HG02642 (cell line): Measurements from ENCODE around the gene PARP15.

Experiments
- ATAC-seq: cut with Tn5 transposase; IDR thresholded peaks from one replicate; pipeline ENCODE4 v1.9.1; 2021; ENCODE audit warnings: mild to moderate bottlenecking; ENCODE audit not compliant: unreplicated experiment, poor library complexity

The PARP15 gene

DNA sequence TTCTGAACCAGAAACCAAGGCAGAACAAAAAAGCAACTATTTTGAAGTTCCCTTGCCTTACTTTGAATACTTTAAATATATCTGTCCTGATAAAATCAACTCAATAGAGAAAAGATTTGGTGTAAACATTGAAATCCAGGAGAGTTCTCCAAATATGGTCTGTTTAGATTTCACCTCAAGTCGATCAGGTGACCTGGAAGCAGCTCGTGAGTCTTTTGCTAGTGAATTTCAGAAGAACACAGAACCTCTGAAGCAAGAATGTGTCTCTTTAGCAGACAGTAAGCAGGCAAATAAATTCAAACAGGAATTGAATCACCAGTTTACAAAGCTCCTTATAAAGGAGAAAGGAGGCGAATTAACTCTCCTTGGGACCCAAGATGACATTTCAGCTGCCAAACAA, 8.7 kb upstream of the PARP15 start:
- no peak for ATAC-seq

DNA sequence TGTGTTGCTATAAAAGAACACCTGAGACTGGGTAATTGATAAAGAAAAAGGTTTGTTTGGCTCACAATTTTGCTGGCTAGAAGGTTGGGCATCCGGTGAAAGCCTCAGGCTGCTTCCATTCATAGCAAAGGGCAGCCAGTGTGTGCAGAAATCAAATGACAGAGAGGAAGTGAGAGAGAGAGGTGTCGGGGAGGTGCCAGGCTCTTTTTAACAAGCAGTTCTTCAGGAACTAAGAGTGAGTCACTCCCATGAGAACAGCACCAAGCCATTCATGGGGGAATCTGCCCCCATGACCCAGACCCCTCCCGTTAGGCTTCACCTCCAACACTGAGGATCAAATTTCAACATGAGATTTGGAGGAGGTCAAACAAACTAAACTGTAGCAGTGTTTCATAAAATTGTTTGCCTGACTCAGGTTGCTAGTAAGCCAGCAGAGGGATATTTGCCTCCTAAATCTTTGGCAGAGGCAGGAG, 4.5 kb upstream of the PARP15 start:
- no peak for ATAC-seq

DNA sequence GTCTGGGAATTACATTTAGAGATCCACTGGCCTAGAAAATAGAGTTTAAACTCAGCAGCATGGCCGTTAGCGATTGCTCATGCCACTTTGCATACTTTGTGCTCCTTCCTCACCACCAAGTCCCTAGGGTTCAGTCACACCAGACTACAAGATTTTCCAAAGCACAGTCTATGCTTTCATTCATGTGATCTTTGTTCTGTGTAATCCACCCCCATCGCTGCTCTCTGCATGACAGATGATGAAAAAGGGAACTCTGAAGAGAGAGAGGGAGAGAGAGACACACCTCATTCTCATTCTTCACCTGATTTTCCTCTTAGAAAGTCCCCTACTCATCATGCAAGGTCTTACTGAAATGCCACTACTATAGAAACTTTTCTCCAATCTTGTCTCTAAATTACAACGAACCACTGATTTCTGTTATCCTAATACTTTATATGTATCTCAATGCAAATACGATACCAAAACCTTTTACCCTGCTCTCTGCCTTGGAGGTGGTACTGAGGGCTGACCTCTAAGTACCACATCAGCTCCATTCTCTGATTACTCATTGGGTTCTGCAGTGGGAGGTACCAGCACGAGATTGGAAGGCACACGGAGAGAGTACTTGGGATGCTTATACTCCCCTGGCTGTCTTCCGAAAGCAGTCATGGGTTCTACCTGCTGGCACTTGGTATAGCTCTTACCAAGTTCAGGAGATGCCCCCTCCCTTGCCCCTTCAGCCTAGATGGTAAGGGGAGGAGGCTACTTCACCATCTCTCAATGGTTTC, 1.1 kb upstream of the PARP15 start:
- peak; percentile 90 for ATAC-seq

DNA sequence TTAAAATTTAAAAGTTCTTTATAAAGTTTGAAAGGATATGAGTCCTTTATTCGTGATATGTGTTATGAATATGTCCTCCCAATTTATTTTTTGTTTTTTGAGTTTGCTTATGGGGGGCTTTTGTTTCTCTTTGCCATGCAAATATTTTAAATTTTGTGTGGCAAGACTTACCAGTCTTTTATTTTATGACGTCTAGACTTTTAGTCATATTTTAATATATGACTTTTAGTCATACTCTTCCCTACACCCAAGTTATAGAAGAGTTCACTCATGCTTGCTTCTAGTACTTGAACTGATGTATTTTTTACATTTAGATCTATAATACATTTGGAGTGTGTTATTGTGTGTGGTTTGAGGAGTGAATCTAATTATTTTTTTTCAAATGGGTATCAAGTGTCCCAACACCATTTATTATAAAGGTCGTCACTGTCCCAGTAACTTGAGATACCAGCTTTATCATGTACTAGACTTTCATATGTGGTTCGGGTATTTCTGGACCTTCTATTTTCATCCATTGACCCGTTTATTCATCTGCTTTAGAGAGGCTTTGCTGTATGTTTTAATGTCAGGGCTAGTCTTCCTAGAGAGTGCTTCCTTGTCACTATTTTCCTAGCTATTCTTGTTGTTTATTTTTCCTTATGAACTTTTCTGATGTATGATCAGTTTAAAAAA, 755 bp downstream of the PARP15 start:
- ATAC-seq = no peak

DNA sequence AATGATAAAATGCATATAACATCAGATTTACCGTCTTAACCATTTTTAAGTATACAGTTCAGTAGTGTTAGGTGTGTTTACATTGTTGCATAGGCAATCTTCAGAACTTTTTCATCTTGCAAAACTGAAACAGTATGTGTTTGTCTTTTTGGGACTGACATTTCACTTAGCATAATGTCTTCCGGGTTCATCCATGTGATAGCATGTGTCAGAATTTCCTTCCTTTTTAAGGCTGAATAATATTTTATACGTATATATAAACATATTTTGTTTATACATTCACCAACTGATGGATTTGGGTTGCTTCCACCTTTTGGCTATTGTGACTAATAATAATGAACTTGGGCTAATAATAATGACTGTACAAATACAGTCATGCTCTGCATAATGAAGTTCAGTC, 3.0 kb downstream of the PARP15 start:
- ATAC-seq = no peak

DNA sequence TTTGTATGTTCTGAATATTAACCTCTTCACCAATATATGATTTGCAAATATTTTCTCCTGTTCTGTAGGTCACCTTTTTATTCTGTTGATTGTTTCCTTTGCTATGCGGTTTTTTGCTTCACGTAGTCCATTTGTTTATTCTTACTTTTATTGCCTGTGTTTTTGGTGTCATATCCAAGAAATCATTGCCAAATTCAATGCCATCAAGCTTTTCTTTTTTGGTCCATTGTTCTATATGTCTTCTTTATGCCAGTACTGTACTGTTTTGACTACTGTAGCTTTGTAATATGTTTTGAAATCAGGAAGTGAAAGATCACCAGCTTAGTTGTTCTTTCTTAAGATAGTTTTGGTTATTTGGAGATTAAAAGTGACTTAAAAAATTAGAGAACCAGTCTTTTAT, 4.2 kb downstream of the PARP15 start:
- no peak for ATAC-seq

DNA sequence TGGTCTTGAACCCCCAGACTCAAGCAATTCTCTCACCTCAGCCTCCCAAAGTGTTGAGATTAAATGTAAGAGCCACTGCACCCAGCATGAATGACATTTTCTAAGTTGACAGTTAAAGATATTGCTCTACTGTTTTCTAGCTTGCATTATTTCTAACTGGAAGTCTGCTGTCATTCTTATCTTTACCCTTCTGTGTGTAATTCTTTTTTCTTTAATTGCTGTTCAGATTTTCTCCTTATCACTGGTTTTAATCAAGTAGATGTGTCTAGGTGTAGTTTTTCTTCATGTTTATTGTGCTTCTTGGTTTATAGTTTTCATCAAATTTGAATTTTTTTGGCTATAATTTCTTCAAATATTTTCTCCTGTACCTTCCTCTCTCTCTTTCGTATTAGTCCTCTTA, 4.9 kb downstream of the PARP15 start:
- no peak for ATAC-seq

DNA sequence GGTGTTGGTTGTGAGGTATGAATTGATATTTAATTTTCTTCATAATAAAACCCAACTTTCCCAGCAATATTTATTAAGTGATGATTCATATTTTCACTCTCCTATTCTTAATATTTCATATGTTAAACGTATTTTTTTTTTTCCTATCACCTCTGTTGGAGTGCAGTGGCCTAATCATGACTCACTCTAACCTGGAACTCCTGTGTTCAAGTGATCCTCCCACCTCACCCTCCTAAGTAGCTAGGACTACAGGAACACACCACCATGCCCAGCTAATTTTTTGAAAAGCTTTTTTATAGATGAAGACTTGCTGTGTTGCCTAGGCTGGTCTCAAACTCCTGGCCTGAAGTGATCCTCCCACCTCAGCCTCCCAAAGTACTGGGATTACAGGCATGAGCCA, 8.6 kb downstream of the PARP15 start:
- ATAC-seq = no peak

DNA sequence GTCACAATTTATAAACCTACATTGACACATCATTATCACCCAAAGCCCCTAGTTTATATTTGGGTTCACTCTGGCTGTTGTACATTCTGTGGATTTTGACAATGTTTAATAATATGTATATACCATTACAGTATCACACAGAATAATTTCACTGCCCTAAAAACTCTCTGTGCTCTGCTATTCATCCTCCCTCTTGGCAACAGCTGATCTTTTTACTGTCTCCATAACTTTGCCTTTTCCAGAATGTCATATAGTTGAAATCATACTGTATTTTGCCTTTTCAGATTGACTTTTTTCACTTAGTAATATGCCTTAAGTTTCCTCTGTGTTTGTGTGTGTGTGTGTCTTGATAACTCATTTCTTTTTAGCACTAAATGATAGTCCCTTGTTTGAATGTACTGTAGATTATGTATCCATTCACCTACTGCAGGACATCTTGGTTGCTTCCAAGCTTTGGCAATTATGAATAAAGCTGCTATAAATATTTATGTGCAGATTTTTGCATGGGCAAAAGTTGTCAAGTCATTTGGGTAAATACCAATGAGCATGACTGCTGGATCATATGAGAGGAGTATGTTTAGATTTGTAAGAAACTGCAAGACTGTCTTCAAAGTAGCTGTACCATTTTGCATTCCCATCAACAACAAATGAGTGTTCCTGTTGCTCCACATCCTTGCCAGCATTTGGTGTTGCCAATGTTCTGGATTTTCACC, 9.5 kb downstream of the PARP15 start:
- no peak for ATAC-seq

DNA sequence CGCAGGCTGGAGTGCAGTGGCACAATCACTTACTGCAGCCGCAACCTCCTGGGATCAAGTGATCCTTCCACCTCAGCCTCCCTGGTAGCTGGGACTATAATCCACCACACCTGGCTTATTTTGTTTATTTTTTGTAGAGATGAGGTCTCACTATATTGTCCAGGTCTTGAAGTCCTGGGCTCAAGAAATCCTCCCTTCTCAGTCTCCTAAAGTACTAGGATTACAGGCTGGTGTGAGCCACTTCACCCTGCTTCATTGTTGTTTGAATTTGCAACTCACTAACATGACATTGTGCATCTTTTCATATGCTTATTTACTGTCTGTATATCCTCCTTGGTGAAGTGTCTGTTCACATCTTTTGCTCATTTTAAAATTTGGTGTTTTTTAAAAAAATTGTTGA, 10.1 kb downstream of the PARP15 start:
- ATAC-seq = no peak

DNA sequence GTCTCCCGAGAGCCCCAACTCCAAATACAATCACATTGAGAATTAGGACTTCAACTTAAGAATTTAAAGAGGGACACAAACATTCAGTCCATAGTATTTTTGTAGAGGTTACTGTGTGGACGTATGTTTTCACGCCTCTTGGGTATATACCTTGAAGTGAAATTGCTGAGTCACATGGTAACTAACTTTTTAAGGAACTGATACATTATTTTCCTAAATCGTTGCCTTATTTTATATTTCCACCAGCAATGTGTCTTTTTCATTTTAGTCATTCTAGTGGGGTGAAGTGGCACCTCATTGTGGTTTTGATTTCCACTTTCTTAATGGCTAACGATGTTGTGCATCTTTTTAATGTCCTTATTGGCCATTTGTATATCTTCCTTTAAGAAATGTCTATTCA, 11.8 kb downstream of the PARP15 start:
- ATAC-seq = no peak

DNA sequence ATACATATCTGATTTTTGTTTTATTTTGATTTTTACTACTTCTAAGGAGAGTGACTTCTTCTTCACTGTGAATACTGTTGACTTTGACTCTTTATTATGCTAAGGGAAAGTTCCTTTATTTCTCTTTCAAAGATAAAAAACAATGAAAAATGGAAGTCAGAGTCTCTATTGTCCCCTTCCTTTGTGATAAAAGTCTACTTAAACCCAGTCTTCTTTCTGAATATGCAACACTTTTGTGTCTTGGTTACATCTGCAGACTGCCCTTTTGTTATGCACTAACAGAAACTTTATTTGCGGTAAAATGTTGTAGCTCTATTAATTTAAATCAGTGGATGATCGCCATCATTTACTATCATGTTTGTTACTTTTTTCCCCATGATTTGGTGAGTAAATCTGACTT, 13.2 kb downstream of the PARP15 start:
- ATAC-seq = no peak

DNA sequence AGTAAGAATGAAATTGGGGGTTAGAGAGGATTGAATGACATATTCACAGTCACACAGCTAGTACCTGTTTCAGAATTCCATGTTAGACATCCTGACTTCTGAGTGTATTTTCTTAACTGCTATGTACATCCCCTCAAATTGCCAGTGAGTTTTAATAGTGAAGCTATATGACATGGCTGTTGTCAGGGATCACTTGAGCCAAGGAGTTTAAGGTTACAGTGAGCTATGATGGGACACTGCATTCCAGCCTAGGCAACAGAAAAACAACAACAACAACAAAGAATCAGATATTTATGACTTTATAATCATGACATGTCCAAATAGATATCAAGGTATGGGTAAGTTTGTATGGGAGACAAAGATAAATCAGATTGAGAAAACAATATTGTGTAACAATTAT, 16.6 kb downstream of the PARP15 start:
- no peak for ATAC-seq

DNA sequence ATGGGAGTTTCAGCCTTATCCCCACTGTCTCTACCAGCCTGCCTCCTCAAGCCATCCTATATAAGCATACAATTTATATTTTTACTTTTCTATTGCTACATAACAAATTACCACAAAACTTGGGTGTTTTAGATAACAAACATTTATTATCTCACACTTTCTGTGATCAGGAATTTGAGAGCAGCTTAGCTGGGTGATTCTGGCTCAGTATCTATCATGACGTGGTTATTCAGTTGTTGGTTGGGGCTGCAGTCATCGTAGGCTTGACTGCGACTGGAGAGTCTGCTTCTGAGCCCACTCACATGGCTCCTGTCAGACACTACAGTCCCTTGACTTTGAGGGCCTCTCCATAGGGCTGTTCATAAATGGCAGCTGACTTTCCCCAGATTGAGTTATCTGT, 20.7 kb downstream of the PARP15 start:
- no peak for ATAC-seq

DNA sequence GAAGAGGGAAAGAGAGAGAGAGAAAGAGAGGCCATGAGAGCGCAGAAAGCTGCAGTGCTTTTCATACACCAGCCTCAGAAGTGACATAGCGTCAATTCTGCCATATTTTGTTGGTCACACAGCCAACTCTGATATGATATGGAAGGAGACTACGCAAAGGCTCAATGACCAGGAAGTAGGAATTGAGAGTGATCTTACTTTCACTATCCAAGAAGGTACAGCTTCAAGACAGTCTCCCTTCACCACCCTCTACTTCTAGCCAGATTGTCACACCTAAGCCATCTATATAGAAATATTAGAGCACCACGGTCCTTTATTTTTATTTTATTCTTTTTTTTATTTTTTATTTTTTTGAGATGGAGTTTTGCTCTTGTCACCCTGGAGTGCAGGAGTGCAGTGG, 21.1 kb downstream of the PARP15 start:
- no peak for ATAC-seq

DNA sequence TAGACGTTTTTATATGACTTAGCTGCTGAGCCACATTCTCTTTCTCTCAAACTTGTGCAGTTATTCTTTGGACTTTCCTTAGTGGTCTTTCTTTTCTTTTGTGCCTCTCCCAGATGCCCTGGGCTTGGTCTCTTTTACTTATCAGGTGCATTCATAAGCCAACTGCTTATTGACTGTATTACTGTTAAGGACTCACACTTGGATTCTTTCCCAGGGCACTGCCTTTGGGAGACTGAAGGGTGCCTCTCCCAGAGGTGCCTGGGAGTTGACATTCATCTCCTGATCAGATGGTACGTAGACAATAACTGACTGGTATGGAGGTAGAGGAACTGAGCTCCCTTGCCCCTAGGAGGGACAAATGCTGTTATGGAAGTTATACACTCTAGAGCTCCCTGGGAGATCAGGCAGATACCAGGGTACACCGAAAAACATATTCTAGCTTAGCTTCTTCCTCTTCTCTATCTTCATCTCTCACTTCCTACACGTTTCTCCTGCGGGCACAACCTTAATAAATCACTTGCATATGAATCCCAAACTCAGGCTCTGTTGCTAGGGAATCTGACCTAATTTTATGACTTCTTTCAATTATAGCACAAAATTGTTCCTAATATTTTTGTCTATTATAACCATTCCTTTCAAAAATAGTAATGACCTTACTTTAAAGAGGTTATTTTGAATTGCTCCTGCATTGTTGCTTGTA, 24.7 kb downstream of the PARP15 start:
- ATAC-seq = no peak

DNA sequence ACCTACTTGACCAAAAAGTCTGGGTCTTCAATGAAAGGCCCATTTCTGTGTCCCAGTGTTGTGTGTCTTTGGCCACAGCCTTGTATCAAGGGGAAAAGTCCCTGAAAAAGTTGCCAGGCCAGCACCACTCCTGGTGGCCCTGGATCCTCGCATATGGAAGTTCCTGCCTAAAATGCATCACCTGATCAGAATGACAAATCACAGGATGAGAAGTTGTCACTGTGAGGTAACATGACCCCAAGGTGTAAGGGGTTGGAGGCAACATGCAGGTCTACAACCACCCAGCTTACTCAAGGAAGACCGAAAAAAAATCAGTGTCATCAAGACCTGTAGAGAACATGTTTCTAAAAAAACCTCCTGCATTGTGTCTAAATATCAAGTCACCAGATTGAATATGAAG, 25.6 kb downstream of the PARP15 start:
- ATAC-seq = no peak

DNA sequence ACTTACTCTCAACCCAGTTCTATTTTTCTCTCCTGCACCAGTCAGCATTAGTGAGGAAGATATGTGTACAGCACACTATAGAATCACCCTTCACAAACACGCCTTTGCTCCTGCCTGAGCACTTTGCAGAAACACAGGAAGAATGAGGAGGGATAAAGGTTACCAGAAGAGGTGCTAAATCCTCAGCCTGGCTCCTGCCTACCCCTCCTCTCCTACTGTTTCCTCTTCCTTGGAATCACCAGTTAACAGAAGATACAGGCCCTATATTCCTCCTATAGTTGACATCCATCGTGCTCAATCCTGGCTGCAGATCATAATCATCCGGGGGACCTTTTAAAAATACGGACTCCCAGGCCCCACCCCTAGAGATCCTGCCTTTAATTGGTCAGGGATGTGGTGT, 28.9 kb downstream of the PARP15 start:
- ATAC-seq = no peak

DNA sequence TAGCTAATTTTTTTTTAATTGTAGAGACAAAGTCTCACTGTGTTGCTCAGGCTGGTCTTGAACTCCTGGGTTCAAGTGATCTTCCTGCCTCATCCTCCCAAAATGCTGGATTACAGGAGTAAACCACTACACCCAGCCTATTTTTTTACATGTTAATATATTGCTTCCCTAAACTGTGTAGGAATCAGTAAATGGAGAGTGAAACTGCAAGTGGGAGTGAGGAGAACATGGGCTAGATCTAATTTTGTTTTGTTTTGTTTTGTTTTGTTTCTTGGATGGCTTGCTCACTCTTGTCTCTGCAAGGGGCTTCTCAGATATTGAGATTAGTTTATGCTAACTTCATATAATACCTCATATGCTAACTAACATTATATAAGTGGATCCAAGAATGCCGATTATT, 31.5 kb downstream of the PARP15 start:
- ATAC-seq = no peak

DNA sequence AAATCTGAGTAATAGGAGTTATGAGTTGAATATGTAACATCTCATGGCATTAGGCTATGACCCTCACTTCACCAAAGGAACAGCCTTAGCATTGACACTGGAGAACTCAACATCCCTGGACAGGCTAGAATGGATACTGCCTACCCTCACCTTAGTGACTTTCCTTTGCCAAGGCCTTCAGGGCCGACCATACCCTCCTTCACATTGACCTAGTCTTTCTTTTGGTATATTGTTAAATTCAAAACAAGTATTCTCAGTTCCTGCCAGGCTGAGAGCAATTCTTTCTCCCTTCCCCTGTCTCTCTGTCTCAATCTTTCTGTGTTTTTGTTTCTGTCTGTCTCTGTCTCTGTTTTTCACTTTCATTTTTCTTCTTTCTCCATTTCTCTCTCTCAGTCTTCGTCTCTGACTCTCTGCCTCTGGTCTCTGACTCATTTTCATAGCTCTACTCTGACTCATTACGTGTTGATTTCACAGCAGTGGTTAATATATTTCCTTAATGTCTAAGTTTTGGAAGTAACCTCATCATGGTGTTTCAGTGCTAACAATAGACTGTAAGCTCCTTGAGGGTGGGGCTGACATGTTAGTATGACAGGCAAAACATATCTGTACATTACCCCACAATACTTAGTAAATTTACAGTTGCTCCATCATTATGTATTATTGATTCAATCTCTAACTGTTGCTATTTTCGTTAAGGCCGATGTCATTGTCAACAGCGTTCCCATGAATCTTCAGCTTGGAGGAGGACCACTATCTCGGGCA, 32.5 kb downstream of the PARP15 start:
- ATAC-seq = peak; percentile 95
